Cardiac muscle cell (in vitro differentiated cells and primary cell): Measurements from ENCODE around the gene SLC4A8. TPM values are rescaled to one million over a fixed set of nuclear protein-coding genes. Genes with fewer than 3 reads are reported as not detected.
"Not testable (repeated sequence)": the region's sequence is repeated elsewhere in the genome, so short reads cannot be mapped to it uniquely, and the experiment has no call there.

Experiments used
- DNase-seq, 2 donors: peaks; one replicate each; pipeline versions ENCODE4 v3.0.0 to v3.0.0-alpha.2; 2010 to 2017; ENCODE audit warnings: low read depth in 1 of 2, low spot score in 1 of 2
- H3K27ac ChIP-seq: fragments of 200-600 bp; sonication (generic); 2 replicates; pipeline ENCODE4 v1.5.1; 2016
- H3K27me3 ChIP-seq: fragments of 200-600 bp; sonication (generic); 2 replicates; pipeline ENCODE4 v1.6.0; 2016; ENCODE audit warnings: control low read depth
- H3K36me3 ChIP-seq: fragments of 200-600 bp; sonication (generic); 2 replicates; pipeline ENCODE4 v1.5.1; 2016; ENCODE audit warnings: control low read depth
- H3K4me1 ChIP-seq: fragments of 200-600 bp; sonication (generic); 2 replicates; pipeline ENCODE4 v1.8.1; 2017; ENCODE audit warnings: low read depth, mild to moderate bottlenecking, mixed run types
- H3K4me3 ChIP-seq: fragments of 200-600 bp; sonication (generic); 2 replicates; pipeline ENCODE4 v1.5.1; 2016; ENCODE audit warnings: mild to moderate bottlenecking
- H3K9me3 ChIP-seq: fragments of 200-600 bp; sonication (generic); 2 replicates; pipeline ENCODE4 v1.5.1; 2017; ENCODE audit warnings: low read depth, mild to moderate bottlenecking, control low read depth
- CTCF ChIP-seq: IDR thresholded peaks from 2 replicates; pipeline ENCODE4 v1.5.1; 2012; ENCODE audit warnings: low read depth, mild to moderate bottlenecking, low read length
- polyA plus RNA-seq: library from polyadenylated mRNA; unstranded; fragments of >200 nt; fragmentation: Nextera tagmentation; extraction: Ambion mirVana; gene quantifications from 2 replicates; pipeline ENCODE4 v1.2.1, GENCODE V29; 2016
- total RNA-seq: library from RNA; depleted of rRNA; stranded (reverse); fragments of >200 nt; gene quantifications from 2 replicates; pipeline ENCODE4 v1.2.3, GENCODE V29; 2016

SLC4A8 gene
- total and polyA plus RNA-seq, 2 experiments from 2014 or later: 1.9 to 4.9 TPM

- no peak for TF ChIP-seq CTCF
- no peaks in the 10 kb centered on the region for H3K36me3 ChIP-seq
- H3K4me3 ChIP-seq: no peak overlapping the region
- H3K4me1 ChIP-seq: peaks cover 9% of the 10 kb centered on the region
- H3K9me3 ChIP-seq: no peaks in the 10 kb centered on the region
- DNase-seq: no peak
- no peak overlapping the region for H3K27ac ChIP-seq
- H3K27me3 ChIP-seq: no peaks in the 10 kb centered on the region
Measured at GRCh38 chr12:51505360-51506105, 80.9 kb downstream of the SLC4A8 start.

- Histone ChIP-seq H3K4me3 (no peak overlapping the region), H3K27ac (no peak overlapping the region), H3K4me1 (peaks cover 9% of the 10 kb centered on the region), H3K27me3 (no peaks in the 10 kb centered on the region), H3K36me3 (no peaks in the 10 kb centered on the region), H3K9me3 (no peaks in the 10 kb centered on the region)
- no peak for DNase-seq
- no peak for TF ChIP-seq CTCF
Measured at GRCh38 chr12:51507178-51507577, 82.5 kb downstream of the SLC4A8 start.

GRCh38 chr12:51508285-51508684, 83.7 kb downstream of the SLC4A8 start:
- Histone ChIP-seq H3K4me1 (peaks cover 9% of the 10 kb centered on the region), H3K27me3 (no peaks in the 10 kb centered on the region), H3K4me3 (no peak overlapping the region), H3K27ac (no peak overlapping the region), H3K9me3 (no peaks in the 10 kb centered on the region), H3K36me3 (no peaks in the 10 kb centered on the region)
- TF ChIP-seq CTCF: no peak
- DNase-seq: no peak

- Histone ChIP-seq H3K9me3 (no peaks in the 10 kb centered on the region), H3K36me3 (no peaks in the 10 kb centered on the region), H3K4me3 (no peak overlapping the region), H3K27me3 (no peaks in the 10 kb centered on the region), H3K4me1 (no peaks in the 10 kb centered on the region), H3K27ac (no peak overlapping the region)
- DNase-seq: no peak
- TF ChIP-seq CTCF: no peak
Measured at GRCh38 chr12:51511546-51512260, 87.1 kb downstream of the SLC4A8 start.

- Histone ChIP-seq H3K9me3 (no peaks in the 10 kb centered on the region), H3K36me3 (no peaks in the 10 kb centered on the region), H3K27ac (no peak overlapping the region), H3K27me3 (no peaks in the 10 kb centered on the region), H3K4me3 (no peak overlapping the region), H3K4me1 (no peaks in the 10 kb centered on the region)
- DNase-seq: no peak
- TF ChIP-seq CTCF: no peak
Measured at GRCh38 chr12:51512438-51512837, 87.8 kb downstream of the SLC4A8 start.

- H3K9me3 ChIP-seq, H3K36me3 ChIP-seq, H3K27ac ChIP-seq, H3K27me3 ChIP-seq, H3K4me3 ChIP-seq, H3K4me1 ChIP-seq: not testable (repeated sequence)
- DNase-seq: peak in 1 of 2 donors; percentile 46
Measured at GRCh38 chr12:51515037-51515436, 90.4 kb downstream of the SLC4A8 start.
